H1 (cell line): Measurements from ENCODE around the gene KRR1. TPM values are rescaled to one million over a fixed set of nuclear protein-coding genes. Genes with fewer than 3 reads are reported as not detected.

Source experiments
- CTCF ChIA-PET: fragments of 300-600 bp; sonication (Branson Sonifier 250); formaldehyde crosslinking; loops from one replicate; lab custom pipeline; 2021; ENCODE audit not compliant: partially characterized antibody; lab: Charles Lee
- POLR2A ChIA-PET: fragments of 300-600 bp; sonication (Branson Sonifier 250); formaldehyde crosslinking; loops from one replicate; lab custom pipeline; 2021; ENCODE audit warnings: inconsistent platforms; ENCODE audit not compliant: partially characterized antibody; lab: Charles Lee
- DNase-seq, 2 experiments: peaks; one replicate each; pipeline versions ENCODE4 v3.0.0 to v3.0.0-alpha.2; 2010 to 2022; ENCODE audit warnings: low spot score in 2 of 2, low read depth in 1 of 2, mixed read lengths in 1 of 2
- FAIRE-seq: peaks from 2 replicates; lab custom pipeline; 2011; peaks lifted over from hg19 to GRCh38; lab: Jason Lieb, UNC
- H2AFZ ChIP-seq: 2 replicates; pipeline ENCODE4 v1.8.1; 2012; ENCODE audit warnings: low read length, inconsistent platforms
- H2AK5ac ChIP-seq: 2 replicates; pipeline ENCODE4 v1.6.1; 2013; ENCODE audit warnings: low read depth, low read length
- H2BK120ac ChIP-seq: replicated peaks from 2 replicates; pipeline ENCODE3; 2013; ENCODE audit warnings: low read depth, low read length, inconsistent platforms
- H2BK12ac ChIP-seq: 2 replicates; pipeline ENCODE4 v1.6.1; 2013; ENCODE audit warnings: low read depth, low read length
- H2BK15ac ChIP-seq: 2 replicates; pipeline ENCODE4 v1.6.1; 2013; ENCODE audit warnings: low read length
- H2BK20ac ChIP-seq: 2 replicates; pipeline ENCODE4 v1.6.1; 2013; ENCODE audit warnings: low read length
- H2BK5ac ChIP-seq: 2 replicates; pipeline ENCODE4 v1.6.1; 2013; ENCODE audit warnings: low read depth, low read length
- H3K14ac ChIP-seq: 2 replicates; pipeline ENCODE4 v1.6.1; 2013; ENCODE audit warnings: inconsistent platforms; ENCODE audit not compliant: insufficient read length
- H3K18ac ChIP-seq: 2 replicates; pipeline ENCODE4 v1.6.1; 2013; ENCODE audit warnings: low read length; ENCODE audit errors: extremely low read depth
- H3K23ac ChIP-seq: 2 replicates; pipeline ENCODE4 v1.6.1; 2013; ENCODE audit warnings: inconsistent platforms; ENCODE audit not compliant: insufficient read length
- H3K23me2 ChIP-seq: 2 replicates; pipeline ENCODE4 v1.6.1; 2013; ENCODE audit warnings: low read depth, low read length
- H3K27ac ChIP-seq: 2 replicates; pipeline ENCODE4 v1.6.1; 2011; ENCODE audit warnings: low read depth, low read length, inconsistent platforms
- H3K27me3 ChIP-seq, 4 experiments: replicated peaks in 1 of 4; 1 replicate in 1 of 4; 2 replicates in 3 of 4; pipeline versions ENCODE4 v1.6.1 to v1.8.1; 2011 to 2013; ENCODE audit warnings: low read length in 3 of 4, mild to moderate bottlenecking in 3 of 4, inconsistent platforms in 2 of 4, mixed read lengths in 2 of 4, moderate library complexity in 1 of 4; ENCODE audit not compliant: control insufficient read depth in 3 of 4, insufficient read depth in 3 of 4; ENCODE audit errors: extremely low read depth in 1 of 4
- H3K36me3 ChIP-seq, 4 experiments: 2 replicates each; pipeline versions ENCODE4 v1.6.1 to v1.8.1; 2011 to 2013; ENCODE audit warnings: mild to moderate bottlenecking in 4 of 4, low read length in 3 of 4, moderate library complexity in 2 of 4, control low read depth in 1 of 4, inconsistent platforms in 1 of 4; ENCODE audit not compliant: insufficient read depth in 4 of 4, control insufficient read depth in 2 of 4
- H3K4ac ChIP-seq: replicated peaks from 2 replicates; pipeline ENCODE3; 2013; ENCODE audit warnings: low read length, low read depth, mixed read lengths, inconsistent platforms; ENCODE audit not compliant: insufficient read length
- H3K4me1 ChIP-seq, 4 experiments: replicated peaks in 1 of 4; 1 replicate in 1 of 4; 2 replicates in 3 of 4; pipeline versions ENCODE4 v1.6.1 to v1.8.1; 2011 to 2013; ENCODE audit warnings: low read length in 3 of 4, inconsistent platforms in 2 of 4, mixed read lengths in 1 of 4; ENCODE audit not compliant: insufficient read depth in 4 of 4, control insufficient read depth in 3 of 4
- H3K4me2 ChIP-seq, 2 experiments: 2 replicates each; pipeline versions ENCODE4 v1.6.1 to v1.8.1; 2011 to 2013; ENCODE audit warnings: low read depth in 2 of 2, low read length in 2 of 2, control low read depth in 1 of 2, inconsistent platforms in 1 of 2, mild to moderate bottlenecking in 1 of 2; ENCODE audit not compliant: insufficient read depth in 1 of 2
- H3K4me3 ChIP-seq, 4 experiments: fragments of 200-600, 300-600 bp in 1 of 4; sonication (generic), shearing (Covaris generic), sonication (Bioruptor Twin) in 1 of 4; 2 replicates each; pipeline versions ENCODE4 v1.5.1 to v1.8.1; 2011 to 2016; ENCODE audit warnings: low read length in 4 of 4, low read depth in 3 of 4, control low read depth in 2 of 4, inconsistent platforms in 2 of 4, mild to moderate bottlenecking in 2 of 4, mixed read lengths in 1 of 4, moderate library complexity in 1 of 4; ENCODE audit not compliant: insufficient read depth in 2 of 4; ENCODE audit errors: extremely low read depth in 1 of 4
- H3K56ac ChIP-seq: replicated peaks from 2 replicates; pipeline ENCODE3; 2013; ENCODE audit warnings: low read depth, mild to moderate bottlenecking, mixed read lengths, low read length, inconsistent platforms; ENCODE audit not compliant: insufficient read length
- H3K79me1 ChIP-seq: 2 replicates; pipeline ENCODE4 v1.6.1; 2013; ENCODE audit warnings: low read depth, low read length, control low read depth
- H3K79me2 ChIP-seq, 2 experiments: 2 replicates each; pipeline versions ENCODE4 v1.6.1 to v1.8.1; 2012 to 2013; ENCODE audit warnings: low read length in 2 of 2, mild to moderate bottlenecking in 2 of 2, inconsistent platforms in 1 of 2; ENCODE audit not compliant: insufficient read depth in 2 of 2, control insufficient read depth in 1 of 2
- H3K9ac ChIP-seq, 4 experiments: replicated peaks in 1 of 4; 1 replicate in 1 of 4; 2 replicates in 3 of 4; pipeline versions ENCODE4 v1.6.1 to v1.8.1; 2011 to 2013; ENCODE audit warnings: low read depth in 3 of 4, low read length in 3 of 4, control low read depth in 2 of 4, mild to moderate bottlenecking in 2 of 4, moderate library complexity in 2 of 4, inconsistent platforms in 1 of 4; ENCODE audit errors: extremely low read depth in 1 of 4
- H3K9me3 ChIP-seq, 2 experiments: 2 replicates each; pipeline versions ENCODE4 v1.6.1 to v1.8.1; 2012 to 2013; ENCODE audit warnings: mild to moderate bottlenecking in 2 of 2, moderate library complexity in 2 of 2, control low read depth in 1 of 2, inconsistent platforms in 1 of 2, low read depth in 1 of 2, low read length in 1 of 2, mixed read lengths in 1 of 2; ENCODE audit not compliant: insufficient read depth in 2 of 2
- H4K20me1 ChIP-seq, 2 experiments: replicated peaks in 1 of 2; 2 replicates each; pipeline versions ENCODE3 to v1.8.1; 2011 to 2013; ENCODE audit warnings: inconsistent platforms in 2 of 2, low read length in 2 of 2, mild to moderate bottlenecking in 1 of 2; ENCODE audit not compliant: insufficient read depth in 2 of 2, control insufficient read depth in 1 of 2
- H4K5ac ChIP-seq: 2 replicates; pipeline ENCODE4 v1.6.1; 2013; ENCODE audit warnings: low read length, low read depth, mixed read lengths, inconsistent platforms; ENCODE audit not compliant: insufficient read length
- H4K8ac ChIP-seq: 2 replicates; pipeline ENCODE4 v1.8.0; 2013; ENCODE audit warnings: mild to moderate bottlenecking, moderate library complexity, low read length, inconsistent platforms; ENCODE audit not compliant: insufficient read depth; ENCODE audit errors: extremely low read depth
- H4K91ac ChIP-seq: replicated peaks from 2 replicates; pipeline ENCODE3; 2013; ENCODE audit warnings: low read length, mixed read lengths, inconsistent platforms; ENCODE audit not compliant: insufficient read length
- ASH2L ChIP-seq: fragments of 200-600, 300-600 bp; sonication (generic); IDR thresholded peaks from one replicate; pipeline ENCODE4 v1.7.1; 2017; ENCODE audit warnings: low read length
- CBX8 ChIP-seq: fragments of 300-800, 300-1000 bp; sonication (generic); IDR thresholded peaks from 2 replicates; pipeline ENCODE4 v1.7.1; 2016; ENCODE audit warnings: low read depth, low read length, borderline replicate concordance
- CHD1 ChIP-seq: IDR thresholded peaks from 2 replicates; pipeline ENCODE4 v1.6.1; 2012; ENCODE audit warnings: low read depth, low read length, improper control_type of control experiment
- GTF2F1 ChIP-seq: IDR thresholded peaks from 2 replicates; pipeline ENCODE4 v1.6.1; 2012; ENCODE audit warnings: low read depth, low read length, improper control_type of control experiment, borderline replicate concordance
- MAX ChIP-seq: IDR thresholded peaks from 2 replicates; pipeline ENCODE4 v1.6.1; 2012; ENCODE audit warnings: inconsistent platforms
- PHF8 ChIP-seq: fragments of 200-600 bp; sonication (generic); conservative IDR thresholded peaks from 2 replicates; pipeline ENCODE4 v1.7.1; 2012; ENCODE audit warnings: low read depth, mild to moderate bottlenecking, inconsistent platforms, low read length, moderate library complexity
- RNF2 ChIP-seq: fragments of 200-900, 300-1000 bp; sonication (generic); IDR thresholded peaks from 2 replicates; pipeline ENCODE4 v1.7.1; 2016; ENCODE audit warnings: borderline replicate concordance, low read depth, mild to moderate bottlenecking, antibody characterized with exemption, low read length; ENCODE audit not compliant: poor library complexity, severe bottlenecking; ENCODE audit errors: missing control alignments
- SP4 ChIP-seq: IDR thresholded peaks from 2 replicates; pipeline ENCODE4 v1.6.1; 2012; ENCODE audit warnings: low read length, inconsistent platforms
- TBP ChIP-seq: IDR thresholded peaks from 2 replicates; pipeline ENCODE4 v1.6.1; 2011; ENCODE audit warnings: low read depth, low read length, improper control_type of control experiment
- WGBS, 2 experiments: shearing (Covaris generic) in 1 of 2; methylation state at CpG; one replicate each; pipeline versions ENCODE4 v1.1.6 to v1.1.7; 2013 to 2015; ENCODE audit warnings: low lambda C conversion rate in 2 of 2, mixed read lengths in 2 of 2, inconsistent platforms in 1 of 2, low coverage in 1 of 2, missing lambda C conversion rate in 1 of 2; ENCODE audit not compliant: insufficient replicate concordance in 2 of 2, insufficient coverage in 1 of 2, insufficient read length in 1 of 2; ENCODE audit errors: extremely low coverage in 1 of 2, missing lambda C conversion rate in 1 of 2; 5-methylcytosine and 5-hydroxymethylcytosine counted together
- polyA plus RNA-seq, 7 experiments: library from polyadenylated mRNA; depleted of rRNA in 3 of 7; stranded (reverse) in 5 of 7; unstranded in 2 of 7; fragments of >200 nt in 5 of 7; fragments of 200-250 nt in 2 of 7; gene quantifications; 1 replicate in 5 of 7; 2 replicates in 1 of 7; 4 replicates in 1 of 7; pipeline versions ENCODE4 v1.2.1 to v1.2.3, GENCODE V29; 2011 to 2013; ENCODE audit warnings: missing spikeins in 2 of 7, mixed read lengths in 2 of 7
- total RNA-seq: library from RNA; stranded (reverse); fragmentation: NEBNext Ultra II Directional; extraction: Animal tissue kit (Norgen Biotek cat#: 25700); gene quantifications from 2 replicates; pipeline ENCODE4 v1.2.1, GENCODE V29; 2021

The KRR1 gene
- total and polyA plus RNA-seq, 2 of the 8 experiments (the other 6 are each of a cell fraction or from before 2014, with no cell fraction given): 6.1 to 80.1 TPM

GRCh38 chr12:75481774-75482173 lies 29.6 kb downstream of the KRR1 start:
- no peak overlapping the region for H2AFZ ChIP-seq
- no peak overlapping the region for H3K14ac ChIP-seq
- no peak for FAIRE-seq
- no peak overlapping the region for H2BK5ac ChIP-seq
- no peak for TF ChIP-seq ASH2L
- TF ChIP-seq MAX: no peak
- TF ChIP-seq GTF2F1: no peak
- no peak for TF ChIP-seq CBX8
- TF ChIP-seq PHF8: no peak
- no peak for TF ChIP-seq CHD1
- TF ChIP-seq SP4: no peak
- no peak for TF ChIP-seq RNF2
- TF ChIP-seq TBP: no peak
- H3K79me1 ChIP-seq: no peaks in the 10 kb centered on the region
- no peak overlapping the region for H2BK15ac ChIP-seq
- WGBS, 2 experiments: 94% methylated on average over 4 of the region's 4 CpGs; no CpG with 5 or more reads in 1 of the 2 experiments
- no peak overlapping the region for H3K23ac ChIP-seq
- no peak overlapping the region for H3K18ac ChIP-seq
- no peak overlapping the region for H3K56ac ChIP-seq
- no peak overlapping the region for H4K91ac ChIP-seq
- no peaks in the 10 kb centered on the region for H3K79me2 ChIP-seq
- no peak overlapping the region for H3K9ac ChIP-seq
- no peak overlapping the region for H4K5ac ChIP-seq
- no peak overlapping the region for H4K8ac ChIP-seq
- DNase-seq: no peak
- ChIA-PET POLR2A (no interaction called here), CTCF (interaction anchor here (1.8 kb wide), 1 partner anchor 23 kb away, joined by 5 read pairs; no protein-coding TSS in a partner anchor)
- H4K20me1 ChIP-seq: no peaks in the 10 kb centered on the region
- H2BK20ac ChIP-seq: no peak overlapping the region
- no peaks in the 10 kb centered on the region for H3K27me3 ChIP-seq
- peaks cover 0 to 8% (median 5%) of the 10 kb centered on the region in 4 experiments; a peak in 5 of 7 replicates for H3K4me1 ChIP-seq
- no peak overlapping the region for H2BK120ac ChIP-seq
- no peak overlapping the region for H2AK5ac ChIP-seq
- H3K9me3 ChIP-seq: no peaks in the 10 kb centered on the region
- no peaks in the 10 kb centered on the region for H3K23me2 ChIP-seq
- no peak overlapping the region for H3K4ac ChIP-seq
- H3K4me3 ChIP-seq: no peak overlapping the region
- H3K36me3 ChIP-seq: no peaks in the 10 kb centered on the region
- no peak overlapping the region for H3K27ac ChIP-seq
- H2BK12ac ChIP-seq: no peak overlapping the region
- H3K4me2 ChIP-seq: no peak overlapping the region
